Prostate gland (tissue), 2 donors: ENCODE measurements around the gene THRB.

ENCODE experiments used
- POLR2A ChIP-seq: fragments of 450-650 bp; IDR thresholded peaks from one replicate; pipeline ENCODE4 v1.6.1; 2016; ENCODE audit warnings: antibody characterized with exemption, mild to moderate bottlenecking
- POLR2AphosphoS5 ChIP-seq: sonication (generic); formaldehyde crosslinking; IDR thresholded peaks from one replicate; pipeline ENCODE4 v1.6.1; 2017; ENCODE audit warnings: antibody characterized with exemption
- TF ChIP-seq, protein P1 (sequence below), 4 experiments: fragments of 200-600 bp in 2 of 4; fragments of 450-650 bp in 2 of 4; sonication (generic) in 2 of 4; IDR thresholded peaks; 1 replicate in 3 of 4; 2 replicates in 1 of 4; pipeline ENCODE4 v1.5.1; 2016 to 2019; ENCODE audit warnings: antibody characterized with exemption in 4 of 4, mild to moderate bottlenecking in 2 of 4, moderate library complexity in 2 of 4

DNA sequence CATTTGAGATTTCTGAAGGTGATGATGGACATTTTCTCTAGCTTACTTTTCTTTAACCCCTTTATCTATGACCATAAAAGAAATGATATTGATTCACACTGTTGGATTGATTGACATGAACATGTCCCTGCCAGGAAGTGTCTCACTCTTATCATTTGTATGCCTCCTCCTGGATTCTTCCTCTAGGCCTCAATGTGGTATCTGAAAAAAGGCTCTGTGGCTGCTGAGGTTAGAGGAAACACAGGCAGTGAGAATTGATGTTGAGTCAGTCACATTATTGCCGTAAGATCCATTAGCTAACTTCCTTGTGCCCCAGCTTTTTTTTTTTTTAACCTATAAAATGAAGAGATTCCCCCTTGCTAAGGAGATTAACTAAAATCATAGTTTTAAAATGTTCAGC is 8.0 kb upstream of the THRB start:
- TF ChIP-seq, protein P1, sequence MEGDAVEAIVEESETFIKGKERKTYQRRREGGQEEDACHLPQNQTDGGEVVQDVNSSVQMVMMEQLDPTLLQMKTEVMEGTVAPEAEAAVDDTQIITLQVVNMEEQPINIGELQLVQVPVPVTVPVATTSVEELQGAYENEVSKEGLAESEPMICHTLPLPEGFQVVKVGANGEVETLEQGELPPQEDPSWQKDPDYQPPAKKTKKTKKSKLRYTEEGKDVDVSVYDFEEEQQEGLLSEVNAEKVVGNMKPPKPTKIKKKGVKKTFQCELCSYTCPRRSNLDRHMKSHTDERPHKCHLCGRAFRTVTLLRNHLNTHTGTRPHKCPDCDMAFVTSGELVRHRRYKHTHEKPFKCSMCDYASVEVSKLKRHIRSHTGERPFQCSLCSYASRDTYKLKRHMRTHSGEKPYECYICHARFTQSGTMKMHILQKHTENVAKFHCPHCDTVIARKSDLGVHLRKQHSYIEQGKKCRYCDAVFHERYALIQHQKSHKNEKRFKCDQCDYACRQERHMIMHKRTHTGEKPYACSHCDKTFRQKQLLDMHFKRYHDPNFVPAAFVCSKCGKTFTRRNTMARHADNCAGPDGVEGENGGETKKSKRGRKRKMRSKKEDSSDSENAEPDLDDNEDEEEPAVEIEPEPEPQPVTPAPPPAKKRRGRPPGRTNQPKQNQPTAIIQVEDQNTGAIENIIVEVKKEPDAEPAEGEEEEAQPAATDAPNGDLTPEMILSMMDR (IDR thresholded peaks at IDR 0.05) = no peak
- no peak for TF ChIP-seq POLR2AphosphoS5
- no peak for TF ChIP-seq POLR2A
